GM12878 (cell line): ENCODE data around the gene SYNM. TPM values are rescaled to one million over a fixed set of nuclear protein-coding genes. Genes with fewer than 3 reads are reported as not detected.

Source experiments
- ATAC-seq: fragments of 200-7000 bp; cut with Tn5 transposase; 3 replicates; pipeline ENCODE4 v1.9.1; 2020; ENCODE audit warnings: mild to moderate bottlenecking, moderate library complexity
- BruUV-seq: library from RNA; stranded (reverse); fragments of 400-500 nt; replicated peaks from 2 replicates; lab custom pipeline; 2021; lab: Mats Ljungman, UMichigan
- CTCF ChIA-PET: fragments of 300-600 bp; sonication (Branson Sonifier 250); formaldehyde crosslinking; extraction: SDS; loops from one replicate; lab custom pipeline; 2021; ENCODE audit warnings: inconsistent platforms; lab: Yijun Ruan, JAX
- POLR2A ChIA-PET: fragments of 350-600 bp; formaldehyde crosslinking; extraction: SDS; loops from one replicate; lab custom pipeline; 2021; ENCODE audit warnings: inconsistent platforms; lab: Charles Lee
- RAD21 ChIA-PET: fragments of 300-600 bp; sonication (Branson Sonifier 250); formaldehyde crosslinking; loops from one replicate; lab custom pipeline; 2023; ENCODE audit warnings: antibody characterized with exemption; ENCODE audit not compliant: unreplicated experiment; lab: Charles Lee
- SMC1A ChIA-PET: fragments of 300-600 bp; sonication (Branson Sonifier 250); formaldehyde crosslinking; loops from one replicate; lab custom pipeline; 2023; ENCODE audit not compliant: unreplicated experiment, uncharacterized antibody; lab: Charles Lee
- DNase-seq: peaks from one replicate; pipeline ENCODE4 v3.0.0-alpha.2; 2011; ENCODE audit warnings: low read depth, low spot score
- FAIRE-seq: peaks from 3 replicates; lab custom pipeline; 2011; peaks lifted over from hg19 to GRCh38; lab: Jason Lieb, UNC
- H2AFZ ChIP-seq: 2 replicates; pipeline ENCODE4 v1.6.0; 2011; ENCODE audit warnings: low read depth, low read length, control low read depth; ENCODE audit not compliant: control insufficient read depth
- H3K27ac ChIP-seq: 2 replicates; pipeline ENCODE4 v1.5.1; 2011; ENCODE audit warnings: control low read depth; ENCODE audit not compliant: control insufficient read depth, insufficient read depth
- H3K27me3 ChIP-seq, 2 experiments: replicated peaks in 1 of 2; 2 replicates each; pipeline versions ENCODE4 v1.6.0 to v1.6.1; 2011; ENCODE audit warnings: low read length in 1 of 2; ENCODE audit not compliant: control insufficient read depth in 2 of 2, insufficient read depth in 2 of 2
- H3K36me3 ChIP-seq, 2 experiments: 2 replicates each; pipeline ENCODE4 v1.5.1; 2011; ENCODE audit warnings: low read length in 1 of 2; ENCODE audit not compliant: control insufficient read depth in 2 of 2, insufficient read depth in 2 of 2
- H3K4me1 ChIP-seq: 2 replicates; pipeline ENCODE4 v1.6.1; 2011; ENCODE audit warnings: mild to moderate bottlenecking, low read length, moderate library complexity, mixed read lengths; ENCODE audit not compliant: control insufficient read depth, insufficient read depth
- H3K4me2 ChIP-seq: 2 replicates; pipeline ENCODE4 v1.6.0; 2011; ENCODE audit warnings: control low read depth; ENCODE audit not compliant: control insufficient read depth, insufficient read depth
- H3K4me3 ChIP-seq: fragments of 200-600 bp; sonication (generic); 2 replicates; pipeline ENCODE4 v1.5.1; 2016
- H3K79me2 ChIP-seq: 2 replicates; pipeline ENCODE4 v1.6.0; 2011; ENCODE audit warnings: low read length; ENCODE audit not compliant: control insufficient read depth, insufficient read depth
- H3K9ac ChIP-seq: 2 replicates; pipeline ENCODE4 v1.8.0; 2011; ENCODE audit warnings: low read length, control low read depth, mixed read lengths; ENCODE audit not compliant: control insufficient read depth, insufficient read depth
- H3K9me3 ChIP-seq: replicated peaks from 3 replicates; pipeline ENCODE4 v1.5.1; 2011; ENCODE audit warnings: mild to moderate bottlenecking, low read length; ENCODE audit not compliant: control insufficient read depth, insufficient read depth
- H4K20me1 ChIP-seq: 2 replicates; pipeline ENCODE4 v1.6.0; 2011; ENCODE audit not compliant: control insufficient read depth, insufficient read depth
- BRCA1 ChIP-seq: IDR thresholded peaks from 2 replicates; pipeline ENCODE4 v1.6.1; 2011; ENCODE audit warnings: low read depth, low read length, improper control_type of control experiment
- CEBPB ChIP-seq, 2 experiments: fragments of 150-350 bp in 1 of 2; IDR thresholded peaks; 2 replicates each; pipeline ENCODE4 v1.6.1; 2012 to 2014; ENCODE audit warnings: low read depth in 2 of 2, low read length in 2 of 2, borderline replicate concordance in 1 of 2, inconsistent platforms in 1 of 2
- CHD2 ChIP-seq: IDR thresholded peaks from 2 replicates; pipeline ENCODE4 v1.6.1; 2011; ENCODE audit warnings: low read depth, low read length, improper control_type of control experiment, borderline replicate concordance
- CREB1 ChIP-seq: IDR thresholded peaks from 2 replicates; pipeline ENCODE4 v1.6.1; 2012; ENCODE audit warnings: low read depth, mild to moderate bottlenecking, inconsistent platforms
- IRF4 ChIP-seq: IDR thresholded peaks from 2 replicates; pipeline ENCODE4 v1.6.1; 2011; ENCODE audit warnings: low read depth, low read length
- MTA2 ChIP-seq: fragments of 450-650 bp; IDR thresholded peaks from 2 replicates; pipeline ENCODE4 v1.6.1; 2016; ENCODE audit warnings: low read depth, mild to moderate bottlenecking, moderate library complexity
- ZNF217 ChIP-seq: fragments of 450-650 bp; IDR thresholded peaks from 2 replicates; pipeline ENCODE4 v1.6.1; 2017; ENCODE audit warnings: antibody characterized with exemption, mild to moderate bottlenecking
- WGBS: methylation state at CpG from one replicate; pipeline ENCODE4 v1.1.6; 2016; ENCODE audit warnings: low lambda C conversion rate; ENCODE audit not compliant: insufficient replicate concordance, insufficient coverage; ENCODE audit errors: missing lambda C conversion rate; 5-methylcytosine and 5-hydroxymethylcytosine counted together
- in situ Hi-C: fragments of 300-500 bp; cut with MboI; formaldehyde crosslinking; loops from 9 replicates; pipeline ENCODE4 v1.14.3; 2018; ENCODE audit warnings: mixed read lengths
- intact Hi-C: fragments of 100-400 bp; cut with micrococcal nuclease; formaldehyde crosslinking; loops from one replicate; pipeline ENCODE4 v1.14.2; 2022; ENCODE audit not compliant: unreplicated experiment
- polyA plus RNA-seq, 11 experiments: library from polyadenylated mRNA; depleted of rRNA in 4 of 11; unstranded in 6 of 11; stranded (reverse) in 5 of 11; fragments of >200 nt; fragmentation: Nextera tagmentation in 4 of 11; fragmentation: Illumina TruSeq in 1 of 11; extraction: Ambion mirVana in 4 of 11; extraction: Trizol in 1 of 11; gene quantifications; 1 replicate in 1 of 11; 2 replicates in 10 of 11; pipeline versions ENCODE4 v1.2.1 to v1.2.3, GENCODE V29; 2011 to 2016; ENCODE audit warnings: inconsistent platforms in 2 of 11, missing spikeins in 2 of 11, low read depth in 1 of 11
- total RNA-seq, 4 experiments: library from RNA; depleted of rRNA in 3 of 4; stranded (reverse); fragments of >200 nt in 3 of 4; fragmentation: Illumina TruSeq in 1 of 4; extraction: Trizol in 1 of 4; gene quantifications; 2 replicates each; pipeline versions ENCODE4 v1.2.1 to v1.2.3, GENCODE V29; 2013 to 2021
- TF ChIP-seq, protein P1 (sequence below): fragments of 450-650 bp; IDR thresholded peaks from 2 replicates; pipeline ENCODE4 v1.6.1; 2016; ENCODE audit warnings: mild to moderate bottlenecking

The SYNM gene
- total and polyA plus RNA-seq, 10 of the 15 experiments (the other 5 are each of a cell fraction or from before 2014, with no cell fraction given), result 0.05 to 1.1 (median 0.89) TPM; not detected in 1

DNA sequence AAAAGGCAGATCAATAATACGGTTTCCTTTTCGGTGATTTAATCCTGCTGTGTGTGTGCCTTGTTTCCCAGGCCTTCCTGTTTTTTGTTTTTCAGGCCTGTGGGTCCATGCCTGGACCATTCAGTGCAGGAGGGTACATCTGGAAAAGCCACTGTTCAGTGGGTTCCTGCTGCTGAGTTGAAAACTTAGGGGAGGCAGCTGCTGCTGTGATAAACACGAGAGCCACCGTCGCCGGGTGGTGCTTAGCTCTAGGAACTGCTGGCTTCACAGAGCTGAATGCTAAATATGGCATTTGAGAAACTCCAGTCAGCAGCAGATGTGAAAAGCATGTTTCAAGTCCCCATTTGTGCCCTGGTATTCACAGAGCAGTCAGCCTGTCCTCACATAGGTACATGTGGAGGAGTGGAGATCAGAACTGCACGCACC, 44.0 kb downstream of the SYNM start (continued):
- no peak for TF ChIP-seq CEBPB (IDR thresholded peaks at IDR 0.05; ENCODE audit: borderline replicate concordance in 1 of 2, low read depth in 2 of 2, low read length in 2 of 2)
- TF ChIP-seq CREB1, result no peak
- TF ChIP-seq MTA2, result no peak

DNA sequence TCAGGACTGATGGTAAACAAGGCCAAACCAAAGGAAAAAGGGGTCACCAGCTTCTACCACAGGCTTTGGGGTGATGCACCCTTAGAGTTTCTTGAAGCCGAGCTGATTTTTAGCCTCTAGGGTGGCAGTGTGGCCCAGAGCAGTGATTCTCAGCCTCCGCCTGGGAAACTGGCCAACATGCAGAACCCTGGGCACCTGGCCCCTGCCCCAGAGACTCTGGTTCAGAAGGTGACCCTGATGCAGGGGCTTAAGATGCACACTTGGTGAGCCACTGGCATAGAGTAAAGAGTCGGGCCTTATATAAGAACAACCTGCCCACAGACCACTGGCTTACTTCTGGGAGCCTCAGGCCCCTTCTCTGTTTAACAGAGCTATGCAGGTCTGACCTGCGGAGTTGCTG, 44.5 kb downstream of the SYNM start:
- TF ChIP-seq CHD2, result no peak
- no peak for TF ChIP-seq IRF4
- TF ChIP-seq, protein P1, sequence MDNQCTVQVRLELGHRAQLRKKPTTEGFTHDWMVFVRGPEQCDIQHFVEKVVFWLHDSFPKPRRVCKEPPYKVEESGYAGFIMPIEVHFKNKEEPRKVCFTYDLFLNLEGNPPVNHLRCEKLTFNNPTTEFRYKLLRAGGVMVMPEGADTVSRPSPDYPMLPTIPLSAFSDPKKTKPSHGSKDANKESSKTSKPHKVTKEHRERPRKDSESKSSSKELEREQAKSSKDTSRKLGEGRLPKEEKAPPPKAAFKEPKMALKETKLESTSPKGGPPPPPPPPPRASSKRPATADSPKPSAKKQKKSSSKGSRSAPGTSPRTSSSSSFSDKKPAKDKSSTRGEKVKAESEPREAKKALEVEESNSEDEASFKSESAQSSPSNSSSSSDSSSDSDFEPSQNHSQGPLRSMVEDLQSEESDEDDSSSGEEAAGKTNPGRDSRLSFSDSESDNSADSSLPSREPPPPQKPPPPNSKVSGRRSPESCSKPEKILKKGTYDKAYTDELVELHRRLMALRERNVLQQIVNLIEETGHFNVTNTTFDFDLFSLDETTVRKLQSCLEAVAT, result no peak
- no peak for TF ChIP-seq ZNF217
- TF ChIP-seq BRCA1, result no peak
- H3K27ac ChIP-seq, result no peak overlapping the region
- POLR2A ChIA-PET, result no interaction called here
- H2AFZ ChIP-seq, result no peak overlapping the region
- no peak overlapping the region for H3K4me2 ChIP-seq
- RAD21 ChIA-PET, result no interaction called here
- in situ Hi-C loops, result no loop called here
- BruUV-seq, result no TSS peak
- WGBS, result 38% methylated on average over 4 of the region's 4 CpGs
- DNase-seq (no peak), ATAC-seq (no peak), FAIRE-seq (no peak)
- H3K4me1 ChIP-seq, result no peaks in the 10 kb centered on the region
- H3K4me3 ChIP-seq, result no peak overlapping the region
- no peaks in the 10 kb centered on the region for H4K20me1 ChIP-seq
- H3K36me3 ChIP-seq, result peaks cover 0 to 5% of the 10 kb centered on the region in 2 experiments; a peak in 1 of 4 replicates
- H3K9ac ChIP-seq, result no peak overlapping the region
- intact Hi-C loops, result no loop called here
- no peaks in the 10 kb centered on the region for H3K27me3 ChIP-seq
- CTCF ChIA-PET, result no interaction called here
- H3K9me3 ChIP-seq, result no peaks in the 10 kb centered on the region
- SMC1A ChIA-PET, result interaction anchor here (1.0 kb wide), 1 partner anchor 48 kb away, joined by 3 read pairs; no protein-coding TSS in a partner anchor
- no peaks in the 10 kb centered on the region for H3K79me2 ChIP-seq
